Keratinocyte (primary cell): ENCODE data around the gene WWC2.

Source experiments
- CTCF ChIP-seq, 3 experiments: IDR thresholded peaks in 1 of 3; conservative IDR thresholded peaks in 1 of 3; optimal IDR thresholded peaks in 1 of 3; 2 replicates in 2 of 3; 3 replicates in 1 of 3; pipeline versions ENCODE3 to v1.5.1; 2011; ENCODE audit warnings: low read length in 3 of 3, mild to moderate bottlenecking in 3 of 3, moderate library complexity in 2 of 3, control low read depth in 1 of 3, inconsistent platforms in 1 of 3; ENCODE audit not compliant: insufficient read depth in 2 of 3; ENCODE audit errors: extremely low read depth in 1 of 3
- EZH2 ChIP-seq: IDR thresholded peaks from one replicate; pipeline ENCODE4 v1.6.1; 2012; ENCODE audit warnings: inconsistent platforms, mild to moderate bottlenecking, low read length, moderate library complexity

DNA sequence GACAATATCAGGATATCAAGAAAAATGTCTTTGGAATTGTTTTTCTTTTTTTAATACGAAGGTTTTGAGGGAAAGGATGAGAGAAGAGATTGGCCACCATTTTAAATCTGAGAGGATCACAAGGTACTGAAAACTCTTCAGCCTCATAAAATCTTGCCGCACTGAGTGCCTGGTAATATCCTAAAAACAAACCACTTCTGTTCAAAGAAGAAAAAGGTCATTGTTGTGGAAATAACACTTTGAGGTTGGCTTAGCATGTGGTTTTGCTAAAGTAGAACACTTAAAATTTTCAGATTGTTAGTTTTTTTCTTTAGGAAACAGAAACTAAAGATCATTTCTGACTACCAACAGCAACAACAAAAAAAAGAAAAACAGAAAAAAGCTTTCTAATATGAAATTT, 222.0 kb downstream of the WWC2 start:
- TF ChIP-seq CTCF (optimal IDR thresholded peaks at IDR 0.05 in 1 of 3, IDR thresholded peaks at IDR 0.05 in 1 of 3, conservative IDR thresholded peaks at IDR 0.05 in 1 of 3; ENCODE audit: extremely low read depth in 1 of 3, insufficient read depth in 2 of 3, low read length in 3 of 3) = no peak
- no peak for TF ChIP-seq EZH2
